SIG-M5 treated with dmso at 0.1 percent for 504 hours (cell line): ENCODE results near the gene CABLES2.

Experiments
- DNase-seq: peaks from one replicate; lab custom pipeline; 2025; ENCODE audit not compliant: unreplicated experiment; lab: John Stamatoyannopoulos, UW

Gene CABLES2, protein sequence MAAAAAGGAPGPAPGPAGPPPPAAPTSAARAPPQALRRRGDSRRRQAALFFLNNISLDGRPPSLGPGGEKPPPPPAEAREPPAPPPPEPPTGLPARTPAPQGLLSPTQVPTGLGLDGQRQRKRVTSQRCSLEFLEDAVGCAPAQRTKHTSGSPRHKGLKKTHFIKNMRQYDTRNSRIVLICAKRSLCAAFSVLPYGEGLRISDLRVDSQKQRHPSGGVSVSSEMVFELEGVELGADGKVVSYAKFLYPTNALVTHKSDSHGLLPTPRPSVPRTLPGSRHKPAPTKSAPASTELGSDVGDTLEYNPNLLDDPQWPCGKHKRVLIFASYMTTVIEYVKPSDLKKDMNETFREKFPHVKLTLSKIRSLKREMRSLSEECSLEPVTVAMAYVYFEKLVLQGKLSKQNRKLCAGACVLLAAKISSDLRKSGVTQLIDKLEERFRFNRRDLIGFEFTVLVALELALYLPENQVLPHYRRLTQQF

DNA sequence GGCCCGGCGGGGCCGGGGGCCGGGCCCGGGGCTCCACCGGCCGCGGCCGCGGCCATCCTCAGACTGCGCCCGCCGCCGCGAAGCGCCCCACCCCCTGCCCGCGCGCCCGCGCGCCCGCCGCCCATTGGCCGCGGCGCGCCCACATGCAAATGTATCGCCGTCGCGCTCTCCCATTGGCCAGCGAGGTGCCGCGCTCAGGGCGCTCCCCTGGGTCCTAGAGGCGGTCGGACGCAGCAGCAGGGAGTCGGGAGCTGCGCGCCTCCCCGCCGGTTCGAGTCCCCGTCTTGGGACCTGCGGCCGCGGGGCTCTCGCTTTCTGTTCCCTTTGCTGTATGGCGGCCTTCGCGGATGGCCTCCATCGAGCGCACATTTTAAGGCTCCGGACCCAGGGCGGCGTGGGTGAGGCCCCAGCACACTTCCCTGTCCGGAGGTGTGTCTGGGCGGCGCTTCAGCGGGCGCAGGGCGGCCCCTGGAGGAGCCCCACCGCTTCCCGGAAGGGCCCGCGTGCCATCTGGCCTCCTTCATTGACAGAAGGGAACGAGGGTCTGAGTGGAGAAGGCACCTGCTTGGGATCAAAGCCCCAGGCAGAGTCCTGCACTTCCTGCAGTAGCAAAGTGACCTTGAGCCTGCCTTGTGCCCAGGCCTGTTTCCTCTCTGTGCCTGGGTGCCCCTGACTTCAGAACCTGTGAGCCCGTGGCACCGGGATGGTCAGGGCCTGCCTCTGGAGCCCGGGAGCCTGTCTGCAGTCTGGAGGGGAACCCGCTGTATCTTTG is at the start of gene CABLES2:
TSS of gene CABLES2 (minus strand) at position 65 of the 772 bp plus-strand sequence. CDS start at position 56, 9 bp downstream.
- DNase-seq: peak; percentile 94

DNA sequence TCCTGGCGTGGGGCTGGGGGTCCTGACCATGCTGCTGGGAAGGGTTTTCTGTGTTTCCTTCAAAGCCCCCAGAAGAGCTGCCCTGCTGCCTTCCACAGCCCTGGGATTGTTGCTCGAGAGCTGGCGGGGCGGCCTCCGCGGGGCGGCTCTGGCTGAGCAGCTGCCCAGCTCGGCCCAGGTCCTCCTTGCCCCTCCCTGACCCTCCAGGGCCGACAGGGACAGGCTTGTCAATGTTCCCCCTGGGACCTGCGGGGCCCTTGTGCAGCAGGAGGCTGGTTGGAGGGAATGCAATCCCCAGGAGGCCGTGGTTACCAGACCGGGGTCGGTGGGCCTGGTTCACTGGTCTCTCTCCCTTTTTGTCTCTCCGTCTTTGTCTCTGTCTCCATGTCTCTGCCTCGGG is 48.8 kb upstream of the CABLES2 start:
- DNase-seq: no peak

DNA sequence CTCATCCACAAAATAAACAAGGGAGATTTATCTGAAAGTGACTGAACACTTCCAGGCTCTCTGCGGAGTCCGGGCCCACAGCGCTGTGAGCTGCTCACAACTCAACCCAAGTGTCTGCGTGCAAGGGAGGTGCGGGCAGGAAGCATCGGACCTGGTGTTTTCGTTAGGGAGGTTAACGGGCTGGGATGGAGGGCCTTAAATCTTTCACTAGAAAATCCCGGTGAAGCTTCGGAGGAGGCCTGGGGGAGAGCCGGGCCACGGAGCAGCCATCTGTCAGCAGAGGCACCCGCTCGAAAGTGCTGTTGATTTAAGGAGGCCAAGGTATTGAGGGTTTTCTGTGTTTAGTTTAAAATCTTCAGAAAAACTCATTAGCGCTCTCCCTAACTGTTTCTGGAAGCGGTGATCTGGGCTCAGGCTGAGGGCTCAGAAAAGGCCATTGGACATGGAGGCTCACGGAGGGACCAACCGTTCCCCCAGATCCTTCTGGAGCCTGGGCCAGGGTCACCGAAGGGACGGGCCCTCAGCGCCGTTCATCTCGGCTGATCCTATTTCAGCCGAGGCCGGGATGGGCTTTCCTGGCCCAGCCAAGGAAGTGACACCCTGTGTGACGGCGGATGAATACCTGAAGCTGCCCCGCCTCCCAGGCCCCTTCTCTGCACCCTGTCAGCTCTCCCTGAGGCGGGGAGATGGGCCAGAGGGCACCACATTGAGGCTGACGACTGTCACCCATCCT is 48.0 kb upstream of the CABLES2 start:
- DNase-seq: no peak

DNA sequence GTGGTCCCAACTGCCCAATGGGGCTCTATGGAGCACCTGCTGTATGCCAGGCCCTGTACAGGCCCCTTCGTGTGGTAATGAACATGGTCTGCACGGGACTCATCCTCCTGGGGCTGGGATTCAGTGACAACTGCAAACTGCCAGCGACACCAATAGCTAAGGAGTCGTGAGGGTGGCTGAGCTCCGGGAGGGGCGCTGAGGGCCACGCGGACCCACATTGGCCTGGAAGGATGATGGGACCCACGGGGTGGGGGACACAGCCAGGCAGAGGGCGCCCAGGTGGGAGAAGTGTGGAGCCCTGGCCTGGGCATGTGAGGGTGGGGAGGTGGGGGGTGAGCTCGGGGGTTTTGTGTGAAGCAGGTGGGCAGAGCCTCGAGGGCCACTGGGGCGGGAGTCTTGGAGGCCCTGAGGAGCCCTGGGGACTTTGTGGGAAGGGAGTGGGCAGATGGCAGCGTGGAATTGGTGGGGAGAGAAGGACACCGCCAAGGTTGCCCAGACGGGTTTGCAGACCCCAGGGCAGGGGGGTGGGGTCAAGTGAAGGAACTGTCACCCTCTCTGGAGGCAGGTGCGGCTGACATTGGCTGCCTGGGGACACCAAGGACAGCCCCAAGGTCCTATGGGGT is 46.2 kb upstream of the CABLES2 start:
- no peak for DNase-seq

DNA sequence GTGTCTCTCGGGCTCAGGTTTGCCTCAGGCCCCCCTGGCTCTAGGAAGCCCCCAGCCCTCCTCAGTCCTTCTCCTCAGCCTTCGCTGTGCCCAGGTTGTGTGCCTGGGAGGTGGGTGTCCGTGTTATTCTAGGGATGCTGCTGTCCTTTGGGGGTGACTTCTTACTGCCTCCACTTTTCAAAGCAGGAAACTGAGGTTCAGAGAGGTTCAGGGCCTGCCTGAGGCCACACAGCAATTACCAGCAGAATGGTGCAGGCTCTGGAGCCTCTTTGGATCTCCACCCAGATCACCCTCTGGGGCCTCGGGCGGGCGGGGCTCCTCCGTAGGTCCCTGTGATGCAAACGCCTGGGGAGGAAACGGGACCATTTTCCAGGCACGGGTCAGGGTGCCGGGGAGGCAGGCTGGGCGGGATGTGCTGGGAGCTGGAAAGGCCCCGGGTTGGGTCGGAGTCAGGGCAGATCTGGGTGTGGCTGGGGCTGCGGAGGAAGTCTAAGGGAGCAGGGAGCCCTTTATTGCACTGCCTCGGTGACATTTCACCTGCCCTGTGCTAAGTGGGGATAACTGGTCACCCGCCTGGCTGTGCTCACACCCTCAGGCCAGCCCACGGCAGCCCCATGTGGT is 45.5 kb upstream of the CABLES2 start:
- DNase-seq: peak; percentile 38

DNA sequence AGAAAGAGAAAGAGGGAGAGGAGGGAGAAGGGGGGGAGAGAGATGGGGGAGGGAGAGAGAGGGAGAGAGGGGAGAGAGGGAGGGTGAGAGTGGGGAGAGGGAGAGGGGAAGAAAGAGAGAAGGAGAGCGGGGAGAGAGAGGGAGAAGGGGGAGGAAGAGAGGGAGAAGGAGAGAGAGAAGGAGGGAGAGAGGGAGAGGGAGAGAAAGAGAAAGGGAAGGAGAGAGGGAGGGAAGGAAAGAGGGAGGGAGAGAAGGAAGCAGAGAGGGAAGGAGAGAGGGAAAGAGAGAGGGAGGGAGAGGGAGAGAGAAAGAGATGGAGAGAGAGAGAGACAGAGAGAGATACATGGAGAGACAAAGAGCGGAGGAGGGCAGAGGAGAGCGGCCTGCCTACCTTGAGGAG is 44.9 kb upstream of the CABLES2 start:
- DNase-seq: no peak

DNA sequence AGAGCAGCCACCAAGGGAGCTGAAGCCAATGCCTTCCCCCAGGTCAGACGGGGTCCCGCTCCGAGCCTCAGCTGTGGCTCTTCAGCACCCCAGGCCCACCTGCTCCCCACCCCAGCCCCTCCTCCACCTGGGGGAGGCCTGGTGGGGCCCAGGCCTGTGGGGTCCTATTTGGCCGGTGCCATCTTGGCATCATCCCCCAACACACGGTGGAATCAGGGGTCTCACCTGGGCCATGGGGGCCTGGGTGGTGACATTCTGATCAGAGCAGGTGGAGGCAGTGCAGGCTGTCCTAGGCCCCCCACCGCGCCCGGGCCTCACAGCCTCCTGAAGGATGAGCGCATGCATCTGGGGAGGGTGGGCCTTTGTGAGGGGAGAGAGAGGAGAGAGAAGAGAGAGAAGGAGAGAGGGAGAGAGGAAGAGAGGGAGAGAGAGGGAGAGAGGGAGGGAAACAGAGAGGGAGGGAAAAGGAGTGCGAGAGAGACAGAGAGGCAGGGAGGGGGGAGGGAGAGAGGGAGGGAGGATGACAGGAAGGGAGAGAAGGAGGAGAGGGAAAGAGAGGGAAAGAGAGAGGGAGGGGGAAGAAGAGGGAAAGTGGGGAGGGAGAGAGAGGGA is 44.2 kb upstream of the CABLES2 start:
- no peak for DNase-seq

DNA sequence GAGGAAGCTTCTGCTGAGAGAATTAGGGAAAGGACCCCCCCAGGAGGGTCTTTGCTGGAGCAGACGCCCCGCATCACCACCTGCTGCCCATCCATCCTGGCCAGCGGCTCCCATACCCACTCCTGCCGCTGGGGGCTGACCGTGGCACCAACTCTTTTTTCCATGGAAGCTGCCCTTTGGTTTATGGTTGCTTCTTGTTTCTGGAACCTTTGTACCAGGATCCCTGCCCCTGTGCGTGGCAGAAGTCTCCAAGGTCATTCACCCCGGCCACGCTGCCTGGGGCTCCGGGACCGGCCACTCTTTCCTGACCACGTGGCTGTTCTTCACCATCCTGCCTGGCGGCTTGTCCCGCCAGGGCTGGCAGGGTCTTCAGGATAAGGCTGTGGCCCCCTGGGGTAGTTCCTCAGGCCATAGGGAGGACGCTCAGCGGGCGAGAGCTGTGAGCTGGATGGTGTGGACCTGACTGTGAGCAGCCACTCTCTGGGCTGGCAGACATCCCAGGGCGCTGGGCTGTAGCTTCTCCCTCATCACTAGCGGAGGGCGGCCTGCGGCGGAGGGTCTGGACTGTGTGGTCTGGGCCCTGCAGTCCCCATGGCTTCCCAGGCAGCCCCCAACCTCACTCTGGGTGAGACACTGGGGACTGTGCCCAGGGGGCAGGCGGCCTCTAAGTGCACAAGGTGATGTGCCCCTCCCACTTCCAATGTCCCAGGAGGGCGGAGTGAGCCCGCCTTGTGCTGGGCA is 43.0 kb upstream of the CABLES2 start:
- no peak for DNase-seq

DNA sequence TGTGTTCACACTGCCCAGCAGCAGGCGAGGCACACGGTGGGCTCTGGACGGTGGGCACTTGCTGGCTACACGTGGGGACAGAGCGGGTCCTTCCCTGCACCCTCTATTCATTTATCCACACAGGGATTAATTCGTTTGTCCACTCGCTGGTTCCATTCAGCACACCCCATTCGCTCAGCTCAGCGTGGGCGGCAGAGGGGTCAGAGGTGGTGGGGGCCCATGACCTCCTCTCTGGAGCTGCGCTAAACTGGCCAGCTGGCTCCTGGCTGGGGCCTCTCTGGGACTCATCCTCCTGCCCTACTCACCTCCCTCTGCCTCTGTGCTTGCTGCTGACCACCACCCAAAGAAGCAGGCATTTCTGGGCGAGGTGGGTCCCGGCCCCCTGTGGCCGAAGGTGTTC is 41.7 kb upstream of the CABLES2 start:
- DNase-seq: no peak

DNA sequence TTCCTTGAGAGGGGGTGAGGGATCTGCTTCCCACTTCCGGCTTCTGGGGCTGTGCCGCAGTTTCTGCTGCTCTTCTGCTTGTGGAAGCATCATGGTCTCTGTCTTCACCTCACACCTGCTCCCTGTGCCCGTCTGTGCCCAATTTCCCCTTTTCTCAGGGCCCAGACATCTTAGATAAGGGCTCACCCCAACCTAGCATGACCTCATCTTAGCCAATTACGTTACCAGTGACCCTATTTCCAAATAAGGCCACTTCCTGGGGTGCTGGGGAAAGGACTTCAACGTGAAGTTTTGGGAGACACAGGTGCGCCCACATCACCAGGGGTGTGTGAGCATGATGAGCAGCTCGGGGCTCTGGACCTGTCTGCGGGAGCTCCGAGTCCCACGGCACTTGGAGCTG is 41.0 kb upstream of the CABLES2 start:
- DNase-seq: peak; percentile 1

DNA sequence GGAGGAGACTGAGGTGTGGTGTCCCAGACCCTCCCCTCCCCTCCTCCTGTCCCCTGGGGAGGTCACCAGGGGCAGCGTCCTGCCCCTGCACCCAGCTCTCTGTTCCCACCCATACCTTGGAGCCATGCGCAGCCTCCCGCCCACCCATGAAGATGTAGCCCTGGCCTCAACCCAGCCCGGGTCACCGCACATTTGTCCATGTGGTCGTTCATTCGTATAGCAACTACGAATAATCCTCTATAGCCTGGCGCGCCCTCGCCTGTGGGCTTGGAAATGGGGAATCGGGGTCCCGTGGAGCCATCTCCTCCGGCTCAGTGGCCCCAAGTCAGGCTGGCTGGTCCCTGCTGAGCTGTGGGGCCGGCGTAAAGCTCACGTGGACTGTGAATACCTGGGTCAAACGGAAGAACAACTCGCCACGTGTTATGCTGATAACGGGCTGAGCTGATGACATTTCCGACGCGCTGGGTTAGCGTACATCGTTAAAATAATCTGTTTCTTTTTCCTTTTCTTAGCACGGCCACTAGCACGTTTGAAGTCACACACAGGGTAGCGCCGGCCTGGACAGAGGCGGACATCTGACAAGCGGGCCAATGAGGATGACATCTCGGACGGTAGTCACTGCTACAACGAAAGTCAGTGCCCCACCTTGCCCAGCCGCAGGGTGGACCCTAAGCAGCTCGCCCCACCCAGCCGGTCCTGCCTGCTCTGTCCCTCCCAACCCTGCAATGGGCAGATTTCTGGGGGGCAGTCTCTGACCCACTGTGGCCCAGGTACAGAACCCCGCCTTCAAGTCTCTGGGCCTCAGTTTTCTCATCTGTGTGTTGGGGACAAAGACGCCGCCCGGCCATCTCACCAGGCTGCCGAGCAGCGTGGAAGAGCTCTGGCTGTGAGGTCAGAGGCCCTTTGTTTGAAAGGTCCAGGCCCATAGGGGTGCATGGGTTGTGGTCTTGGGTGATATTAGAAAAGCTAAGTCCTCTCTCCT is 40.1 kb upstream of the CABLES2 start:
- DNase-seq: no peak

DNA sequence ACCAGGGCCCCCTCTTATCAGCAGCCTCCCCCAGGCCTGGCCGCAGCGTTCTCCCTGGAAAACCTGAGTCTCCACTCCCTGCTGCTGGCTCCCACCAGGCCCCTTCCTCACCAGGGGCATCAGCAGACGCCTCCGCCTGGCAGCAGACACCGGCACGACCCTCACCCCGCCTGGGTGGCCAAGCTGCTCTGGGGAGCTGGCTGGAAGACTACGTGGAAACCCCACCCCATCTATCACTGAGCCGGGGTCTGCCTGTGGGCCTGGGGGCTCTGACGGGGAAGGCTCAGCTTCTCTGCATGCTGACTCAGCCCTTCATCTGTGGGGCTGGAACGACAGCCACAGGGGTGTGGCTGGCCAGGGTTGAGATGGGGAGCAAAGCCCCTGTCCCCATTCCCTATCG is 39.4 kb upstream of the CABLES2 start:
- DNase-seq: no peak

DNA sequence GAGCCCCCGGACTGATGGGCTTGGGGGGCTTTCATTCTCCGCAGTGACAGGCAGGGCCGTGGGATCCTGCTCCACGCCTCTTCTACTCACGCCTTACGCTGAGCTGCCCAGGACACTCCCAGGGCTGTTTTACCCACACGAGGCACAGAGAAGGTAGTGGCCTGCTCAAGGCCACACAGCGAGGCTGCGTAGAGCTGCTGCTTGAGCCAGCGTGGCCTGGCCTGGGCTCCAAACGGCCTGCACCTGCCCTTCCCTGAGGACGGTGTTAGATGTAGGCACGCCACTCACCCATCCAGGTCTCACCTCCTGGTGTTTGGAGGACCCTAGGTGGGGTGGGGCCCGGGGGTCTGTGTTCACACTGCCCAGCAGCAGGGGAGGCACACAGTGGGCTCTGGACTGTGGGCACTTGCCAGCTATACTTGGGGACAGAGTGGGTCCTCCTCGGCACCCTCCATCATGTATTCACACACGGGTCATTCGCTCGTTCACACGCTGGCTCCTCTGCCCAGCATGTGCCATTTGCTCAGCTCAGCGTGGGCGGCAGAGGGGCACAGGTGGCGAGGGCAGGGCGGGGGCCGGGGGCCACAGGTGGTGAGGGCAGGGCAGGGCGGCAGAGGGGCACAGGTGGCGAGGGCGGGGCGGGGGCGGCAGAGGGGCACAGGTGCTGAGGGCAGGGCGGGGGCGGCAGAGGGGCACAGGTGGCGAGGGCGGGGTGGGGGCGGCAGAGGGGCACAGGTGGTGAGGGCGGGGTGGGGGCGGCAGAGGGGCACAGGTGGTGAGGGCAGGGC is 38.7 kb upstream of the CABLES2 start:
- no peak for DNase-seq

DNA sequence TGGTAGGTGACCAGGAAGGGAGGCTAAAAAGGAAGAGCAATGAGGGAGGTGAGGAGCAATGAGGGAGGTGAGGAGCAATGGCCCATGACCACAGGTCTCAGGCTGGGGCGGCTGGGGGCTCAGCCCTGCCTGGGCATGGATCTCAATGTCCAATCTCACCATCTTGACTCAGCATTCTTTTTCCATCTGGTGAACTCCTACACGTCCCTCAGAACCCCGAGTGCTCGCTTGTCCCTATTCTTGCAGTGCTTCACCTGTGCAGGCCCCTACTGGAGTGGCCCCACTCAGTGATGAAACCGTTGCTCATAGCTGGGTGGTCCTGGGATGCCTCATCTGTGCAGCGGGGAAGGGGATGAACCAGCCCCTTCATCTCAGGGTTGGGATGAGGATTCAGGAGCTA is 37.2 kb upstream of the CABLES2 start:
- no peak for DNase-seq

DNA sequence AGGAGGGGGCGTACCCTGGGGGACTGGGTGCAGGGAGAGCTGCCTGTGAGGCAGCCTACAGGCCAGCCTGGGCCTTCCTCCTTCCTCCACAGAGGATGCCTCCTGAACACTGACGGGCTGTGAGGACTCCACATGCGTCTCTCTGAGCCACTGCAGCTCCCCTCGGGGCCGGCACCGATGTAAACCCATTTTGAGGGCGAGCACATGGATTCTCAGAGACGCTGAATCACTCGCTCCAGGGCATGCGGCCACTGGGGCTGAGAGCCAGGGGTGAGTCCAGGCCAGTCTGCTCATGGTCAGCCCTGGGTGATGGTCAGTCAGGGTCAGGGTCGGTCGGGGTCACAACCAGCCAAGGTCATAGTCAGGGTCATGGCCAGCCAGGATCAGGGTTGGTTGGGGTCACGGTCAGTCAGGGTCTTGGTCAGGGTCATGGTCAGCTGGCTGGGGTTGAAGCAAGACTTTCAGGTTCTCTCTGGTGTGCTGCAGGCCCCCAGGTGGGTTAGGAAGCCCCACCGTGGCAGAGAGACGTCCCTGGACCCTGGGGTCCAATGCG is 35.0 kb upstream of the CABLES2 start:
- DNase-seq: no peak

DNA sequence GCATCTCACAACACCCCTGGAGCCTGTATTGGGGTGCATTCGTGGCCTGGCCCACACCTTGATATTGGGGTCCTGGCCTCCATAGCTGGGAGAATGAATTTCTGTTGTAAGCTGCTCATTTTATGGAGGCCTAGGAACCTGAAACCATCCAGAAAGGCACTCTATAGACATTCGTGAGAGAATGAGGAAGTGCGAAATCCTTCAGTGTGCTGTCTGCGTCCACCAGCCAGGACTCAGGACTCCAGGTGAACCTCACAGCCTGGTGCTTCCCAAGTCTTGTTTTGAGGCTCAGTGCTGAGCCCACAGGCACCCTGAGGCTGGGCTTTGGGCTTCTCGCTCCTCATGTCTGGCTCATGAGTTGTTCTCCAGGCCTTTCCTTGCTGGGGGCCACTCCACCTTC is 32.1 kb upstream of the CABLES2 start:
- DNase-seq: peak; percentile 20

DNA sequence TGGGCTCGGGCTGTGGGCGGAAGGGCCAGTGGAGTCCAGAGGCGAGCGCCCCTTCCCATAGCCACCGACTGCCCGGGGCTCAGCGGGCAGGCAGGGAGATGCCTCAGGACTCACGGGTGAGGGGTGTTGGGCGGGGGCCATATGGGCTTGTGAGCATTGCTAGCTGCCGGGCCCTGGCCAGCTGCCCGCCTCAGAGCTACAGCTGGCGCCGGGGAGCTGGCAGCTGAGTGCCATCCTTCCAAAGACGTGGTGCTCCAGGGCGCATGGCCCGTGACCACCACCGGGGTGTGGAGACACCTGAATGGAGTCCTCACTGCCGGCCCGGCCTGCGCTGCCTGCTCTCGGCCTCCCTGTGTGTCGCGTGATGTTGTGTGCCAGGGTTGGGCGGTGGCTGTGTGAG is 30.8 kb upstream of the CABLES2 start:
- DNase-seq: no peak
